IMR-90 (cell line): ENCODE measurements around the gene ANKRD18B. TPM values are rescaled to one million over a fixed set of nuclear protein-coding genes. Genes with fewer than 3 reads are reported as not detected.
"Not testable (repeated sequence)": the region's sequence is repeated elsewhere in the genome, so short reads cannot be mapped to it uniquely, and the experiment has no call there.

Experiments used
- ATAC-seq: fragments of 200-7000 bp; cut with Tn5 transposase; 2 replicates; pipeline ENCODE4 v1.9.1; 2020; ENCODE audit warnings: low read depth, mild to moderate bottlenecking, moderate library complexity
- BruUV-seq: library from RNA; stranded (reverse); fragments of 400-500 nt; replicated peaks from 2 replicates; lab custom pipeline; 2021; lab: Mats Ljungman, UMichigan
- CTCF ChIA-PET: fragments of 300-600 bp; formaldehyde crosslinking; extraction: SDS; loops from one replicate; lab custom pipeline; 2021; ENCODE audit warnings: antibody characterized with exemption; lab: Yijun Ruan, JAX
- POLR2A ChIA-PET: fragments of 300-600 bp; sonication (Branson Sonifier 250); formaldehyde crosslinking; loops from one replicate; lab custom pipeline; 2022; ENCODE audit warnings: antibody characterized with exemption; ENCODE audit not compliant: unreplicated experiment; lab: Charles Lee
- DNase-seq: peaks from one replicate; pipeline ENCODE4 v3.0.0; 2013
- H2AFZ ChIP-seq: replicated peaks from 2 replicates; pipeline ENCODE3; 2013; ENCODE audit warnings: low read length, mild to moderate bottlenecking; ENCODE audit not compliant: poor library complexity
- H2AK5ac ChIP-seq: 2 replicates; pipeline ENCODE4 v1.6.1; 2013; ENCODE audit warnings: low read depth, low read length, inconsistent platforms
- H2AK9ac ChIP-seq: replicated peaks from 2 replicates; pipeline ENCODE3; 2013; ENCODE audit warnings: mild to moderate bottlenecking, low read depth, low read length, moderate library complexity; ENCODE audit not compliant: poor library complexity
- H2BK120ac ChIP-seq: 2 replicates; pipeline ENCODE4 v1.6.1; 2013; ENCODE audit warnings: low read depth, low read length, inconsistent platforms
- H2BK15ac ChIP-seq: 3 replicates; pipeline ENCODE4 v1.6.1; 2013; ENCODE audit warnings: low read depth, low read length, inconsistent platforms
- H2BK20ac ChIP-seq: 2 replicates; pipeline ENCODE4 v1.6.1; 2013; ENCODE audit warnings: low read depth, mild to moderate bottlenecking, inconsistent platforms, low read length, moderate library complexity
- H2BK5ac ChIP-seq: 2 replicates; pipeline ENCODE4 v1.6.1; 2013; ENCODE audit warnings: mild to moderate bottlenecking, low read depth, low read length, inconsistent platforms; ENCODE audit not compliant: poor library complexity, severe bottlenecking
- H3K14ac ChIP-seq: replicated peaks from 2 replicates; pipeline ENCODE4 v1.6.1; 2013; ENCODE audit warnings: low read depth, low read length, inconsistent platforms
- H3K18ac ChIP-seq: 2 replicates; pipeline ENCODE4 v1.6.1; 2013; ENCODE audit warnings: low read depth, low read length, control low read depth
- H3K23ac ChIP-seq: 2 replicates; pipeline ENCODE4 v1.6.1; 2013; ENCODE audit warnings: low read depth, low read length, inconsistent platforms
- H3K27ac ChIP-seq: 2 replicates; pipeline ENCODE4 v1.5.1; 2013; ENCODE audit warnings: mild to moderate bottlenecking, control low read depth, low read length; ENCODE audit not compliant: insufficient read depth
- H3K27me3 ChIP-seq: 2 replicates; pipeline ENCODE4 v1.6.1; 2013; ENCODE audit warnings: low read length; ENCODE audit not compliant: control insufficient read depth, insufficient read depth
- H3K36me3 ChIP-seq: 2 replicates; pipeline ENCODE4 v1.6.1; 2013; ENCODE audit warnings: low read length, mixed read lengths; ENCODE audit not compliant: control insufficient read depth, insufficient read depth
- H3K4ac ChIP-seq: 2 replicates; pipeline ENCODE4 v1.6.1; 2013; ENCODE audit warnings: low read depth, low read length, inconsistent platforms
- H3K4me1 ChIP-seq: 2 replicates; pipeline ENCODE4 v1.6.1; 2013; ENCODE audit warnings: low read length, mixed read lengths; ENCODE audit not compliant: control insufficient read depth, insufficient read depth
- H3K4me2 ChIP-seq: 2 replicates; pipeline ENCODE4 v1.6.1; 2013; ENCODE audit warnings: low read depth, mild to moderate bottlenecking, control low read depth, low read length, moderate library complexity
- H3K4me3 ChIP-seq: 2 replicates; pipeline ENCODE4 v1.5.1; 2013; ENCODE audit warnings: low read depth, mild to moderate bottlenecking, control low read depth, low read length, moderate library complexity; ENCODE audit not compliant: insufficient read depth
- H3K56ac ChIP-seq: 2 replicates; pipeline ENCODE4 v1.6.1; 2013; ENCODE audit warnings: low read length, inconsistent platforms; ENCODE audit not compliant: insufficient read depth; ENCODE audit errors: extremely low read depth
- H3K79me1 ChIP-seq, 2 experiments: 2 replicates each; pipeline ENCODE4 v1.6.1; 2013; ENCODE audit warnings: low read length in 2 of 2, inconsistent platforms in 1 of 2, low read depth in 1 of 2
- H3K9ac ChIP-seq: 2 replicates; pipeline ENCODE4 v1.6.1; 2013; ENCODE audit warnings: low read depth, low read length, control low read depth
- H3K9me1 ChIP-seq: 2 replicates; pipeline ENCODE4 v1.6.1; 2013; ENCODE audit warnings: low read length, inconsistent platforms; ENCODE audit not compliant: insufficient read depth
- H3K9me3 ChIP-seq: 2 replicates; pipeline ENCODE4 v1.6.1; 2013; ENCODE audit warnings: low read length; ENCODE audit not compliant: control insufficient read depth, insufficient read depth
- H4K20me1 ChIP-seq: 2 replicates; pipeline ENCODE4 v1.6.1; 2013; ENCODE audit warnings: low read length, inconsistent platforms; ENCODE audit not compliant: insufficient read depth
- H4K5ac ChIP-seq: 2 replicates; pipeline ENCODE4 v1.6.1; 2013; ENCODE audit warnings: mild to moderate bottlenecking, low read depth, low read length, control low read depth
- H4K8ac ChIP-seq, 2 experiments: 2 replicates each; pipeline ENCODE4 v1.6.1; 2013; ENCODE audit warnings: low read depth in 2 of 2, low read length in 2 of 2, control low read depth in 1 of 2, inconsistent platforms in 1 of 2
- H4K91ac ChIP-seq: 2 replicates; pipeline ENCODE4 v1.6.1; 2013; ENCODE audit warnings: low read depth, low read length, inconsistent platforms; ENCODE audit not compliant: insufficient read depth
- WGBS, 2 experiments: methylation state at CpG; one replicate each; pipeline versions ENCODE4 v1.1.5 to v1.1.7; 2013; ENCODE audit warnings: missing lambda C conversion rate in 2 of 2; ENCODE audit not compliant: insufficient read length in 1 of 2; ENCODE audit errors: extremely low coverage in 2 of 2; 5-methylcytosine and 5-hydroxymethylcytosine counted together
- dilution Hi-C: fragments of 300-500 bp; cut with HindIII; formaldehyde crosslinking; loops from one replicate; pipeline ENCODE4 v1.14.3; 2018; ENCODE audit warnings: low sequenced_read_pairs; ENCODE audit not compliant: unreplicated experiment
- in situ Hi-C: fragments of 300-500 bp; cut with MboI; formaldehyde crosslinking; loops from 3 replicates; pipeline ENCODE4 v1.14.3; 2019; ENCODE audit warnings: low sequenced_read_pairs, inconsistent platforms, mixed read lengths
- intact Hi-C: fragments of 100-400 bp; cut with micrococcal nuclease; formaldehyde crosslinking; loops from 2 replicates; pipeline ENCODE4 v1.10.0; 2022
- polyA plus RNA-seq, 3 experiments: library from polyadenylated mRNA; depleted of rRNA; stranded (reverse); fragments of >200 nt; gene quantifications; 2 replicates each; pipeline ENCODE4 v1.2.3, GENCODE V29; 2012; ENCODE audit warnings: low replicate concordance in 1 of 3
- total RNA-seq: library from RNA; depleted of rRNA; stranded (reverse); fragments of >200 nt; gene quantifications from 2 replicates; pipeline ENCODE4 v1.2.3, GENCODE V29; 2012

The ANKRD18B gene
- total and polyA plus RNA-seq, 2 of the 4 experiments (the other 2 are of a cell fraction): 7.1 to 13.4 TPM

DNA sequence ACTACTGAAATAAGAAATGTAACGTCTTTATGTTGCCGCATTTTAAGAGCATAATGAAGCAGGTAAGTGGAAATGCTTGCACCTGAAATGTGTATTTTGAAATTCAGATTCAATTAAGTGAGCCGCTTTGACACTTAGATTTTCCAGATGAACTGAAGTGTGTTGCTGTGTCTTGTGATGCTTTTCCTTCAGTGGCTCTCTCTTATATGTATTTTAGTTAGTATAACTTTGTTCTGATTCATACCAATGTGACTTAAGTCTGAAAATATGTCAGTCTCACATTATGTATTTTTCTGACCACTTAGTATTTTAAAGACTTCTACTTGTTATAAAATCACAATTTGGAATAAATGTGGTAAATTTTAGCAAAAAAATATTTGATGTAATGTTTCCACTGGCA, 25.4 kb downstream of the ANKRD18B start:
- H3K4me3 ChIP-seq, H4K5ac ChIP-seq, CTCF ChIA-PET, dilution Hi-C loops, H3K36me3 ChIP-seq, H3K27ac ChIP-seq, intact Hi-C loops, H3K27me3 ChIP-seq, H3K9ac ChIP-seq, H2AK9ac ChIP-seq, H3K4me1 ChIP-seq, in situ Hi-C loops, H2AK5ac ChIP-seq, H2AFZ ChIP-seq, H3K9me1 ChIP-seq, H4K20me1 ChIP-seq, H3K79me1 ChIP-seq, H3K9me3 ChIP-seq, BruUV-seq, POLR2A ChIA-PET: not testable (repeated sequence)
- H2BK15ac ChIP-seq: 0 out of 3 replicates have a peak overlapping the region, but pooled peaks have one; percentile 61
- peak overlapping the region; percentile 57; the same call in 1 of the 2 replicates for H3K4me2 ChIP-seq
- H4K91ac ChIP-seq: peak overlapping the region; percentile 56; the same call in 1 of the 2 replicates
- peak overlapping the region; percentile 76; the same call in 1 of the 2 replicates for H2BK20ac ChIP-seq
- peak overlapping the region; percentile 61; the same call in 1 of the 2 replicates for H3K18ac ChIP-seq
- peak; percentile 75 for ATAC-seq
- peak overlapping the region in 1 of 2 experiments; percentile 48; a peak in 2 of 4 replicates for H4K8ac ChIP-seq
- 0% methylated on average over 1 of the region's 3 CpGs; no CpG with 5 or more reads in 1 of the 2 experiments for WGBS, 2 experiments
- peak overlapping the region; percentile 39; the same call in 1 of the 2 replicates for H3K56ac ChIP-seq
- DNase-seq: peak; percentile 33
- peak overlapping the region; percentile 85 for H2BK5ac ChIP-seq
- H3K23ac ChIP-seq: peak overlapping the region; percentile 94; the same call in 1 of the 2 replicates
- peak overlapping the region; percentile 60; the same call in 1 of the 2 replicates for H3K4ac ChIP-seq
- H2BK120ac ChIP-seq: peak overlapping the region; percentile 88
- 0 out of 2 replicates have a peak overlapping the region, but pooled peaks have one; percentile 52 for H3K14ac ChIP-seq

DNA sequence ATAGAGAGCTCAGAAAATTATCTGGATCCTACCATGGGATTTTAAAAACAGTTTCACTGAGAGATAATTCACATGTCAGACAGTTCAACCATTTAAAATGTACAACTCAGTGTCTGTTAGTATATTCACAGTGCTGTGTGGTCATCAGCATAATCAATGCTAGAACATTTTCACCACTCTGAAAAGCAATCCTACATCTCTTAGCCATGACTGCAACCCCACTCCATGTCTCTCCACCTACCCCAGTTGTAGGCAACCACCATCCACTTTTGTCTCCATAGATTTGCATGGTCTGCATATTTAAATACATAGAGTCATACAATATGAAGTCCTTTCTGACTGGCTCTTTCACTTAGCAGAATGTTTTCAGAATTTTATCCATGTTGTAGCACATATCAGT, 27.1 kb downstream of the ANKRD18B start:
- H3K4me2 ChIP-seq, in situ Hi-C loops, H3K27me3 ChIP-seq, H3K4me1 ChIP-seq, H3K18ac ChIP-seq, H3K9ac ChIP-seq, H4K91ac ChIP-seq, H2AFZ ChIP-seq, CTCF ChIA-PET, H4K8ac ChIP-seq, dilution Hi-C loops, H3K9me1 ChIP-seq, H3K23ac ChIP-seq, H2BK15ac ChIP-seq, H3K36me3 ChIP-seq, H2AK9ac ChIP-seq, H3K4ac ChIP-seq, H2AK5ac ChIP-seq, H3K27ac ChIP-seq, H3K79me1 ChIP-seq, H3K56ac ChIP-seq, H4K5ac ChIP-seq, H3K9me3 ChIP-seq, H4K20me1 ChIP-seq, BruUV-seq, intact Hi-C loops, H3K14ac ChIP-seq, ATAC-seq, POLR2A ChIA-PET, H2BK120ac ChIP-seq, H2BK5ac ChIP-seq, H3K4me3 ChIP-seq, H2BK20ac ChIP-seq, DNase-seq: not testable (repeated sequence)
